D341Med (cell line): ENCODE data around the gene BNC2.

Experiments used
- DNase-seq: peaks from one replicate; pipeline ENCODE4 v3.0.0; 2012; ENCODE audit warnings: low spot score

BNC2 gene

DNA sequence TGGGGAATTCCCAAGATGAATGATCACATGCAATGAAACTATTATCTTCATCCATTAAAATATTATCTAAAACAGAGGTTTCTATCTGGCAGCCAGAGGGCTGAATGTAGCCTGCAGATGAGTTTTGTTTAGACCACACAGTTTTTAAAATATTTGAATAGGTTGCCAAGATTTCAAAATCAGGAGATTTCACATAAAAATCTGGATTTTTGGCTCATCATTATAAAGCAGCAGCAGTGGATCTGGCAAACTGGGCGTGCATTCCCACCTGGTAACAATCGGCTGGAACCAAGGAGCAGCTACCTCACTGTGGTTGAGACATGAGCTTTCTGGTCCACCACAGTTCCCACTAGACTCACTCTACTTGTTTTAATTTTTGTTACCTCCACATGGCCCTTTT is 155.1 kb downstream of the BNC2 start:
- no peak for DNase-seq

DNA sequence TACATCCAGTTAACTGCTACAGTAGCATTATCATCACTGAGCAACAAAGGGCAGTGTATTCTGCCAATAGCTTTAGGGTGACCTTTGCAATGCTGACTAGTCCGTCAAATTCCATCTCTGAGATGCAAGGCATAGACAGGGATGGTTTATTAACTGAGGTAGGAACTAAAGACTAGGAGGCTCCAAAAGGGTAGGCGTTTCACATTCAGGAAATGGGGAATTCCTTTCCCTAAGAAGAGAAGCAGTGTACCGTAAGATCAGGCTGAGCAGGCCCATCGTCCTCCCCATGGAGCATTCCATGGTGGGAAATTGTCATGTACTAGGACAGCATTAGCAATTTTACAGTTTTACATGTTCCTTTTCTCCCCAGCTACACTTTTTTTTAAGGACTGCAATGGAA is 157.7 kb downstream of the BNC2 start:
- DNase-seq: no peak

DNA sequence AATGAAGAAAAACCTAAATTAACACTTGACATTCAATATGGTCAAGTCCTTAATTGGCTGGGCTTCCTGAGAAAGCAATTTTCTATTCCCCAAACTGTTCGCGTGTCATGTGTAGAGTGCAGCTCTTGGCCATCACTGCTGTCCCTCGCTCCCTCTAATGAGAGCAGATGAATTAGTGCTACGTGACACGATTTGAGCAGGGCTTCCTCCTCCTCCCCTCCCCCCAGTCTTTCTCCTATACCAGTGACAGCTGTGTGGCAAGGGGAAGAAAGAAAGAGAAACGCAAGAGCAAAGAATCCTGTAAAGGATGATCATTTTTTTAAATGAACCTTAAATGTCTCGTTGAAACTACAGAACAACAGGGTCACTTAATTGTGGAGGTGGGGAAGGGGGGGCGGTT is 159.6 kb downstream of the BNC2 start:
- no peak for DNase-seq

DNA sequence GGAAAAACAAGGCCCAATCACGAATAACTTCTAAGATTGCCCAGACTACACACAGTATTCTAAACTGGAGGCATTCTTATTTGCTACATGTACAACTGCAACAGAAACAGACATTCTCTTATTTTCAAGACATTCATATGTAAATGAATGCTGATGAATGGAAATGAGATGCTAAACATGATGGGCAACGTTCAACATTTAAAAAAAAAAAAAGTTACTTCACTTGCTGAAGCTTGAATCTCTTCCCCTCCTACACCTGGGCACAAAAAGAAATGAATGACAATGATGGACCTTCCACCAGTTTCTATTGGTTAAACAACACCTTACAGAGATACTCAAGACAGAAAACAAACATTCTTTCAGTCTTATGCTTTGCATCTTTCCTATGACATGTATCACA is 160.5 kb downstream of the BNC2 start:
- DNase-seq: no peak

DNA sequence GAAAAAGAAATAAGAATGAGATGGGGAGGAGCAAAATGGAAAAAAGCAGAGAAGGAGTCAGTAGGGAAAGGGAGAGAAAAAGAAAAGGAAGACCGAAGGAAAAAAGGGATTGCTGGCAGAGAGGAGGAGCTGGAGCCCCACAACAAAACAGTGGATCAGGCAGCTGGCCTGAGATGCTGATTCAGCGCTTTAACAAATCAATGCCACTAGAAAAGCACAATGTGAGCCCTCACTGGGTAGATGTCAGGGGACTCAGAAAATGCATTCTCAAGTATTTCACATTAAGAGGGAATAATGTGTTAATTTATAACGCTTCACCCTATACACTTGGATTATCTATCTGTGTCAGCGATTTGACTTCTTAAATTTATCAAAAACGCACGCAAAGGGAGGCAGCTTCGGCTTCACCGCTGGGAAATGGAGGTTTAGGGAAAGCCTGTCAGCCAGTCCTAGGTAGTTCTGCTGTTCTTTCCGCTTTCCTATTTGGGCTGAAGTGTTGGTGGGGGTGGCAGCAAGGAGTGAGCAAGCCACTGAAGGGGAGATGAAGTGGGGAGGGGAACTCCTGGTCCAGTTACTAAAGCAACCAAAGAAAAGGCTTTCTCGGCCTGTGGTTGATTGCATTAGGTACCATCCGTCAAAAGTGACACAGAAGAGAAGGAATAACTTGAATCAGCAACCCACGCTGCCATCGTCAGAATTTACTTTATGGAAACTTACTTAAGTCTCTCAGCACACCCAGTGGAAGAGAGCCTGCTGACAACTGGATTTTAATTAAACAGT is 161.6 kb downstream of the BNC2 start:
- no peak for DNase-seq

DNA sequence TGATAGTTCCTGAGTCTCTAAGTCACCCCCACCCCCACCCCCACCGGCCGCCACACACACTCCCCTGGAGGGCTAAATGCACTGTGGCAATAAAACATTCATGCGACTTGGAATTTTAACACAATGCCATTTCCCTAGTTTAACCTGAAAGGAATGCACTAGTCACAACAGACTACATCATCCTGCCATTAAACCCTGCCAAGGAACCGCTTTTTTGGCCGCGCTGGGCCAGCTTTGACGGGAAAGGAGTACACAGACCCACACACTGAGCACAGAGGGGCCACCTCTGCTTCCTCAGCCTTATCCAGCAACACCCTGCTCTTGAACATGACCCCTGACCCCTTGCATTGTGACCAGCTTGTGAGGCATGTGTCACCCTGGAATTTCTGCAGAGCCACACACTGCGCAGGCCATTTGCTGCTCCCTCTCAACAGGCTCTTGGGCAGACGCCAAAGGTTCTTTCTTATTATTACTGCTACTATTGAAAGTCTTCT is 165.3 kb downstream of the BNC2 start:
- peak; percentile 29 for DNase-seq

DNA sequence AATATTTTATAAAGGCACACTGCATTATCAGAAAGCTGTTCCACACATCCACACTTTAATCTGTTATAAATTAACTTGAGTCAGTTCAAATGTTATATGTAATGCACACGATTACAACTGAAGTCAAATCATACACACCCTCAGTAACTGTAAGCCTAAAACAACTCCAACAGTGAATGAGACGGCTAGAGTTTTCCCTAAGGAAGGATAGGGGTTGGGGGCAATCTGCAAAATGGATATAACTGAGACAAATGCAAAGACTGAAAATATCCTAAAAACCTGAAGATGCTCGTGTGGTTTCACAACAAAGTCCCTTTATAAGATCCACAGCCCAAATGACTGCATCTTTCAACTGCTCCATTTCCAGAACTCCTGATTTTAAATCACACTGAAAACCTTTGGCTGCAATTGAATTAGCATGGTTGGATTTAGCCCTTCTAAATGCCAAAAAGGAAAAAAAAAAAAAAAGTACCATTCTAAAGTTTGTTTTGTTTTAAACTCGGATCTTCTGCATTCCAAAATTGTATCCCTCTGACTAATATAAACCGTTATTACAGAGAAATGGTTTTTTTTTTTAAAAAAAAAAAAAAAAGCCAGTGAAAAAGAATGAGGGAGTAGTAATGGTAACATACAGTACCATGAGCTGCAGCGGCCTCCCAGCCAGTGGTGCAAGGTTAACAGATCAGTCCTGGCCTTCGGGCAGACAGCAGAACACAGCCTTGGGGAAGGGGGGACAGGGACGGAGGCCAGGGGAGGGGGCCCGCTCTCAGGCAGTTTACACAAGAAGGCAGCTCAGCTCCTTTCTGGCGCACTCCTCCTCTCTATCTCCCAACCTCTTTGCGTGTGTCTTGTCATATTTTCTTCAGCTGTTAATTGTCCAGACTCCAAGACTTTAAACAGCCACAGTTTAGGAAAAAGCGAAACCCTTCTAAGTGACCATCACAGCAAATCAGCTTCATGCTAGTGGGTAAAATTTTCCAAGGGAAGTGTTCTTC is 166.1 kb downstream of the BNC2 start:
- peak; percentile 22 for DNase-seq

DNA sequence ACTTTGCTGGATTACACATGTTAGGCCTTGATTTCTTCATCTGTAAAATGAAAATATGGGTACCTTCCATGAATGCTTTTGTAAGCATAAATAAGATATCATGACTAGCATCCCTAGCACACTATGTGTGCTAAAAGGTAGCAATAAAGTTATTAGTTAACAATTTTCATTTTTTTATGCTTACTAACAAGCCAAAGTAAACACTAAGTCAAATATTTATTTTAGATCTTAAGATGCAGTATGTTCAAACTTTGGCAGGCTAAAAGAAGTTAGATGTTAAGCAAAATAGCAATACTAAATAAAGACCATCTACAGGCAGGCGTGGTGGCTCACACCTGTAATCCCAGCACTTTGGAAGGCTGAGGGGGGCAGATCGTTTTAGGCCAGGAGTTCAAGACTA is 169.1 kb downstream of the BNC2 start:
- no peak for DNase-seq

DNA sequence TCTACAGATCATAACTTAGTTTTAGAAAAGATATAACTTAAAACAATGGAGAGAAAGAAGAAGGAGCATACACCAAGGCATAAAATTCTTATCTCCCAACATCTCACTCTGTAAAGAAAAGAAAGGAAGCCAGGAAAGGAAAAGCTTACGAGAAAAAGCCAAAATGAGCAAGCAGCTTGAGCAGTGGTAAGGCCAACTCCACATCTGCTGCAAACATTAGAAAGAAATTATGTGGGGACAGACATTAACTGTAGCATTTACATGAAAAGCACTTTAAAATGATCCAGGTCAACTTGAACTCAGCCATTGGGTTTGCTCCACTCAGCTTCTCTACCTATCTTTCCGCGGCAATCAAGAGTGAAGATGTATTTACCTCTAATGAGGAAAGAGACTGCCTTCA is 176.9 kb downstream of the BNC2 start:
- no peak for DNase-seq

DNA sequence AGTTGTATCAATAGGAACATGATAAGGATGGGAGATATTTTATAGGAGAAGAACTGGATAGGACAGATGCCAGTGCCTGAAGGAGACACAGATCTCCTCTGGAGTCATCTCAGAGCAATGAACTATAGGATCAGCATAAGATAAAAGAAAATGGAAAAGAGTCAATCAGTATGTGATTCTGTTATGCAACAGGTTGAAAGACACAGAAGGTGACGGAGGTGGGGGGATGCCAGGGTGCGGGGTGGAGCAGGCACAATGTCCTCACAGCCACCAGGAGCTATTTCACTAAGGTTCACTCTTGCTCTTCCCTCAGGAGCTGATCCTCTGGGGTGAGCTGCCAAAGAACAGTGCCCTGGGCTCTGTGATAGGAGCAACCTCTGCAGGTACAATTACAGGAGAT is 179.8 kb downstream of the BNC2 start:
- no peak for DNase-seq

DNA sequence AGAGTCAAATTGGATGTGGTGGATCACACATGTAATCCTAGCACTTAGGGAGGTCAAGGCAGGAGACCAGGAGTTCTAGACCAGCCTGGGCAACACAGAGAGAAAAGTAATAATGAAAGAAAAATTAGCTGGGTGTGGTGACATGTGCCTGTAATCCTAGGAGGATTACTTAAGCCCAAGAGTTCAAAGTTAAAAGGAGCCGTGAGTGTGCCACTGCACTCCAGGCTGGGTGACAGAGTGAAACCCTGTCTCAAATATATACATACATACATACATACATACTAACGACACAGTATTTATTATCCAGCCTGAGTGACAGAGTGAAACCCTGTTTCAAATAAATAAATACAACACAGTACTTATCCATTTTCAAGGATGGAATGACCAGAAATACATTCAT is 180.3 kb downstream of the BNC2 start:
- no peak for DNase-seq

DNA sequence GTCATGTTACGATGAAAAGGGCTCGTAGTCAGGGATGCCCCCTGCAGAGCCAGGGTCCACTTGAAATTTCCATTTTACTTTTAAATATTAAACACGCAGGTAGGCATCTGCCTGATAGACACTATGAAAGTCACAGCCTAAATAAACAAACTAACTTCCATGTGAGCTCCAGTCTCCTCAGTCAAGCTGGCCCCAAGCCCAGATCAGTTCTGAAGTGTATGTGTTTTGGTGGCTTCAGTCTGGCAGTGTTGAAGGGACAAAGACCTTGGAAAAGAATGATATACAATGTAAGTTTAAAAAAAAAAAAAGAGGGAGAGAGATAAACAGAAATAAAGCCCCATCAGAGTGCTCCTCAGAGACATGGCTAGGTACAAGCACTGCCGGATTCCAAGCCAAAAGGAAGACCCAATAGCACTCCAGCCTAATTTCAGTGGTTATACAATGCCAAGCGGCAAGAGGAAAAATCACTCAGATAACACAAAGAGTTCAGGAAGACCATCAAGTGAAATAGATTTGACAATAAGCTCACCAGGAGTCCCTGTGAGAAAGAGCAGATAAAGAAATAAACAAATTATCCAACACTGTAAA is 181.0 kb downstream of the BNC2 start:
- no peak for DNase-seq

DNA sequence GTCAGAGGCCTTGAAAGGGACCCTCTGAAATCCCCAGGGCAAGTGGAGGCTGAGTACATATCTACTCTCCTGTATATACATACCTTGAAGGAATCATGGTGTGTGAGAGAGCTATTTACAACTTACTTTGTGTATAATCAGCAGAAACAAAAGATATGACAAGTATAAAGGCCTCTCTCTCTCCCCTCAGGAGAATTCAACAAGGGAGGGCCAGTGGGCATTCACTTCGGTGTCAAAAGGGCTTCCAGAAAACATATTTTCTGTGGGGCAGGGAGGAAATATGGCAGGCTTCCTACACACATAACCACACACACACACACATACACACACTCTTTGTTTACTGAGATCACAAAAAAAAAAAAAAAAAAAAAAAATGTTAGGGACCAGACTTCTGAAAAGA is 181.7 kb downstream of the BNC2 start:
- no peak for DNase-seq

DNA sequence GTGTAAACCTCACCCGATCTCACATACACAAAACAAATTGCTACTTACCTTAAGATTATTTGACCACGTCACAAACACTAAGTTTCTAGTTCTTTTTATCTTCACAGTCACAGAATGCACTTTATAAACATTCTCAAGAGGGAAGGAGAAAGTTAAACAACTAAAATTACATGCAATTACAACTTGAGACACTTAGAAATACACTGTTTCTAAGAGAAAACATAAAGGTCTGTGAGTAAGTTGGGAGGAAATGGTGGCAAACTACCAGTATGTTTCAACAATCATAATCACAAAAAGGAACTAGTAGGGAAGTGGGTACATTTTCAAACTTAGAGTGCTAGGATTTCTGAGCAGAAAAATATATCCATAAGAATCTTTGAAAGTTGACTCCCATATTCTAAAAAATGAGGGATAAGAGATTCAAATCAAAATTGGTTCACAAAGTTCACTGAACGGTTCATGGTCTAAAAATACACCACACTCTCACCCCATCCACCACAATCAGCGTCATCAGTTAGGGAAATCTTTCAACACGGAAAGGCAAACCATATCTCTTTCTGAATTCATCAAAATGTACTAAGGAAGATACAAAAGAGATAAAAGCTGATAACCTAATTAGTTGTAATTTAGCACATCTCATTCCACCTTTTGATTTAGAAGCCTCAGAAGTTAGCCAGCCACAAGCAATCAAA is 182.6 kb downstream of the BNC2 start:
- no peak for DNase-seq

DNA sequence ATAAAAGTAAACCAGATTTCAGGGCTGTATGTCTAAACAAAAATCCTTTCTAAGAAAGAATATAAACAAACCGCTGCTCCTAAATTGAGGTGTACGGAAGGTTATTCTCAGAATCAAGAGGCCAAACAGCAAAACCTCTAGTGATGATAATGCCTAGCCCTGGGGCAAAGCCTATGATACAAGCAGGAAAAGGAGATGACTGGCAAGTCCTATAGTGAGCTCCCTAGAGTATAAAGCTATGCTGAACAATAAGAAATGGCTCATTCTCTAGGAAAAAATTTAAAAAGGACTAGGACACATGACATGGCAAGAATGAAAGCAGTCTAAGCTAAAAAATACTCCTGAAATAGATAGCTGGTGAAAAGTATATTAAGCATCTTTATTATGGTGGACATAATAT is 187.1 kb downstream of the BNC2 start:
- no peak for DNase-seq

DNA sequence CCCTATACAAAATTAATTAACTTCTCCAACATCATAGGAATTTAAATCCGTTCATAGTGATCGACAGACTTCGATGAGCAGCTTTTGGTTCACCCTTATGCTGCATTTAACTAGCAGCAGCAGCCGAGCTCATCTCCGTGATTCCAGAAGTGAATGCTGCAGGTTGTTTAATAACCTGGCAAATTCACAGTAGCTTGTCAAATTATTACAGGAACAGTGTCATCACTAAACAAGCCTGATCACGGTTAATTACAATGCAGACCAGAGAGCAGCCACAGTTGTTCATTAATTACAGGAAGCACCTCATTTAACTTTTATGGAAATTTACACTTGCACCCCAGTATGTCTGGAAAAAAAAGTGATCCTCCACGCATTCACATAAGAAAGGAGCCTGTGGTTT is 188.2 kb downstream of the BNC2 start:
- DNase-seq: no peak

DNA sequence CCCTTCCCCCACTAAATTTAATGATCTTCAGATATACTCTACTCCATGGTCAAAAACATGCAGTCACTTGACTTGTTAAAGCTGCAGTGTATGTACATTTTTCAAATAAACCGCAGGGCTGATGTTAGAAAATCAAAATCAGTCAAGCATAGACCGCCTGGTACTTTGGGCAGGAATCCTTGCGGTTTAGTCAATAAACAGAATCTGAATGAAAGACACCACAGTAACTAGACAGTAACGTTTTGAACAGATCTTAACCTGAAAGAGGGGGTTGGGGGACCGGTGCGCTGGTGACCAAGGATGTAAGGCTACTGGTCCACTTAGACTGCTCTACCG is 188.8 kb downstream of the BNC2 start:
- DNase-seq: no peak

DNA sequence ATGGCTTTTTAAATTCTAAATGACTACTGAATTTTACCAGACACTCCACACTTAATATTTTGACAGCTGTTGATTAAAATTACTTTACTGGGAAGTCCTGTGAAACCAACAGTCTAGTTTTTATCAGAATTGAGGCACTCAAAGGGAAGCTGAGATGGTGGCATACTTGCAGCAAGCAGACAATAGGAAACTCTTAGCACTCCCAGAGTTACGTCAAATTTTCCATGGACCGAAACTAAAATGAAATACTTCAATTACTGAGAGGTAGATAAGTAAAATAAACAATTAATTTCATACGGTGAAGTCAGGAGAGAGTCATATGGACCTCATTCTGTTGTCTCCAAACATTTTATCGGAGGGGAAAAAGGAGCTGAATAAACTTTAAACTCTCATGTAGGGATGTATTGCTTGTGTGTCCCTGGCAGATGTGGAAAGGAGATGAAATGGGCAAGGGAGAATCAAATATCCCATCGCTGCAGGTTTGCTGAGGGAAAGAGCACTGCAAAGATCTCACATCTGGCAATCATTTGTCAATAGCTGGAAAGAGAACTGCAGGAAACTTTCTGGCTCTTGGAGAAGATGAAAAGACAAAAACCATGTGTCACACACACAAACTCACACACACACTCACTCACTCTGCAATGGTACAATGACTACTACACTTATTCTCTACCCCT is 189.4 kb downstream of the BNC2 start:
- no peak for DNase-seq

DNA sequence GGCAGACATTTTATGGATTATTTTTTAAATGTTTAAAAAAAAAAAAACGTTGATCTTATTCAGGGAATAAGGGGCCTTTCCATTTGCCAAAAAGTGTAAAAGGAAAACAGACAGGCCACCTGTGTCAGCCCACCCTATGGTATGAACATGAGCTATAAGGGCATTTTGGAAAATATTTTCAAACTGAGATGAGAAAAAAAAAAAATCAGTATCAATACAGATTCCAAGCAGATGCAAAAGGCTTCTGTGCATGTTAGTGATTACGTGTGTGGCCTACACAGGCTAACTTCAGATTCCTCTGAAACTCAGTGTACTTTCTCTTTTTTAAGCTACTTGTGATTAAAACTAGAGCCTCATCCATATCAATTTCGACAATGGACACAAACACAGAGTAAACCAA is 189.9 kb downstream of the BNC2 start:
- DNase-seq: no peak

DNA sequence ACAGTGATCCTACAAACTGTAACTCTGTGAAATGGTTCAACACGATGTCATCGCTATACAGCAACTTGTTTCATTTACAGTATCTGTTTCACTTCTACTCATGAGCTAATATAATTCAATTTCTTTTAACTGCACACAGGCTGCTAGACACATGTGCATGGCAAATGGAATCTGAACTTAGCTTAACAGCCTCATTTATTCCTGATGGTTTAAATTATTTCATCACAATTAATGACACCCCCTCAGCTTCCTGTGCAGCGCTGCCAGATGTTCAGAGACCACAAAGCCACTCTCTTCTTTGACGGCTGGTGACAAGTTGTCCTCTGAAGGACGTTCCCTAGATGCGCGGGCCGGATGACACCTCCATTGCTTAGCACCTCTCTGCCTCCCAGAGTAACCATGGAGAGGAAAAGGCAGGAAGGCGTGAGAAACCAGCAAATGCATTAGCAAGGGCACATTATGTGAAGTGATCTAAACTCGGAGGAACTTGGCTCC is 191.1 kb downstream of the BNC2 start:
- DNase-seq: no peak

DNA sequence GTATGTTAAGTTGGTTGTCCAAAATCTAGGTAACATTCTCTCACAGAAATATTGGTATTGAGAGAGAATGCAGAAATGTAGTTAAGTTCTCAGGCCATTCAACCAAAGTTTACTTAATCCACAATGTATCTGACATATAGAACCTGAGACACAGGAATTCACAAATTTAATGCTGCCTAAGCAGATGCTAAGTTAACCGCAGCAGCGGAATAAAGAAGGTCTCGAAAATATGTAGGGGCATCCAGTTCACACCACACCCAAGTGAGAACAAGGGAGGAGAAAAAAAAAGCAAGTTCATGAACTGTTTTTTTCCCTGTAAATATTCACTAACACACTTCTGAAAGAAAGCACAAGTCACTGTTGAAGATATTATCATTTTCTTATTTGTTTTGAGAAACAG is 194.0 kb downstream of the BNC2 start:
- DNase-seq: no peak

DNA sequence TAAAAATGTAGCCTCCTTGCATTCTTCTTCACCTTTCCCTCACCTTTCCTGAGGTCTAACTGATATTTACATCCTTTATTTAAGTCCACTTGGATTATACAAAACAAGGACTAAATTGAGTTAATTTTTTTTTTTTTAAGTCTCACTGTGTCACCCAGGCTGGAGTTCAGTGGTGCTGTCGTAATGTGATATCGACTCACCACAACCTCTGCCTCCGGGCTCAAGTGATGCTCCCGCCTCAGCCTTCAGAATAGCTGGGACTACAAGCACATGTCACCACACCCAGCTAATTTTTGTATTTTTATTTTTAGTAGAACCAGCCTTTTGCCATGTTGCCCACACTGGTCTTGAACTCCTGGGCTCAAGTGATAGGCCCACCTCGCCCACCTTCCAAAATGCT is 195.3 kb downstream of the BNC2 start:
- DNase-seq: no peak
